HG03521 (cell line): ENCODE data around the gene TMEM243.
"Not testable (repeated sequence)": the region's sequence is repeated elsewhere in the genome, so short reads cannot be mapped to it uniquely, and the experiment has no call there.

Experiments used
- ATAC-seq: cut with Tn5 transposase; IDR thresholded peaks from one replicate; pipeline ENCODE4 v1.9.1; 2021; ENCODE audit warnings: mild to moderate bottlenecking, moderate library complexity; ENCODE audit not compliant: unreplicated experiment

TMEM243 gene

GRCh38 chr7:87219545-87220025 lies at the start of gene TMEM243:
Gene TMEM243, minus strand, starts transcription at chr7:87219732. Its CDS starts 229 bp downstream, at chr7:87219503.
- peak; percentile 43 for ATAC-seq

- peak; percentile 66 for ATAC-seq
Measured at GRCh38 chr7:87267239-87267900, 47.8 kb upstream of the TMEM243 start.

- ATAC-seq, result no peak
Measured at GRCh38 chr7:87263537-87263936, 44.0 kb upstream of the TMEM243 start.

- ATAC-seq, result no peak
Measured at GRCh38 chr7:87253589-87254087, 34.1 kb upstream of the TMEM243 start.

GRCh38 chr7:87245671-87246070 lies 26.1 kb upstream of the TMEM243 start:
- ATAC-seq, result not testable (repeated sequence)

- ATAC-seq, result not testable (repeated sequence)
Measured at GRCh38 chr7:87238464-87239051, 19.0 kb upstream of the TMEM243 start.

GRCh38 chr7:87234949-87235348 lies 15.4 kb upstream of the TMEM243 start:
- no peak for ATAC-seq

- ATAC-seq, result no peak
Measured at GRCh38 chr7:87231711-87232110, 12.2 kb upstream of the TMEM243 start.

- ATAC-seq, result no peak
Measured at GRCh38 chr7:87231258-87231657, 11.7 kb upstream of the TMEM243 start.

GRCh38 chr7:87226495-87226894 lies 7.0 kb upstream of the TMEM243 start:
- ATAC-seq, result no peak

GRCh38 chr7:87225696-87226095 lies 6.2 kb upstream of the TMEM243 start:
- ATAC-seq, result no peak

GRCh38 chr7:87223666-87224065 lies 4.1 kb upstream of the TMEM243 start:
- ATAC-seq, result no peak

GRCh38 chr7:87220734-87221215 lies 1.2 kb upstream of the TMEM243 start:
- no peak for ATAC-seq

- ATAC-seq, result peak; percentile 37
Measured at GRCh38 chr7:87220026-87220733, 648 bp upstream of the TMEM243 start.

GRCh38 chr7:87218796-87219544 lies 562 bp downstream of the TMEM243 start:
- peak; percentile 1 for ATAC-seq

GRCh38 chr7:87217983-87218653 lies 1.4 kb downstream of the TMEM243 start:
- ATAC-seq, result no peak

GRCh38 chr7:87216701-87217508 lies 2.6 kb downstream of the TMEM243 start:
- peak; percentile 53 for ATAC-seq

GRCh38 chr7:87215046-87215445 lies 4.5 kb downstream of the TMEM243 start:
- ATAC-seq, result no peak

GRCh38 chr7:87213811-87214210 lies 5.7 kb downstream of the TMEM243 start:
- ATAC-seq, result no peak
